Neural cell (in vitro differentiated cells): ENCODE measurements around the gene STAG2. TPM values are rescaled to one million over a fixed set of nuclear protein-coding genes. Genes with fewer than 3 reads are reported as not detected.

ENCODE experiments used
- H2AFZ ChIP-seq: fragments of 200-600, 300-800 bp; sonication (generic), shearing (Covaris generic); 2 replicates; pipeline ENCODE4 v1.6.0; 2014; ENCODE audit warnings: low read depth, mild to moderate bottlenecking, antibody characterized with exemption, low read length, moderate library complexity
- H3F3A ChIP-seq: fragments of 200-600 bp; shearing (Covaris generic); 2 replicates; pipeline ENCODE4 v1.6.1; 2016; ENCODE audit warnings: mild to moderate bottlenecking, moderate library complexity, mixed read lengths, antibody characterized with exemption, low read length; ENCODE audit not compliant: insufficient read depth, poor library complexity, severe bottlenecking
- H3K27ac ChIP-seq: fragments of 200-600, 300-800 bp; sonication (generic), shearing (Covaris generic); 2 replicates; pipeline ENCODE4 v1.5.1; 2014; ENCODE audit warnings: mild to moderate bottlenecking, low read length, moderate library complexity
- H3K27me3 ChIP-seq: fragments of 300-800, 200-600 bp; sonication (generic), shearing (Covaris generic); 2 replicates; pipeline ENCODE4 v1.6.0; 2014; ENCODE audit warnings: mild to moderate bottlenecking, low read depth, low read length, moderate library complexity; ENCODE audit not compliant: insufficient read depth
- H3K36me3 ChIP-seq: fragments of 300-800, 200-600 bp; sonication (generic), shearing (Covaris generic); 2 replicates; pipeline ENCODE4 v1.5.1; 2014; ENCODE audit warnings: mild to moderate bottlenecking, antibody characterized with exemption, low read length, moderate library complexity; ENCODE audit not compliant: insufficient read depth
- H3K4me2 ChIP-seq: fragments of 300-800, 200-600 bp; sonication (generic), shearing (Covaris generic); 2 replicates; pipeline ENCODE4 v1.6.0; 2014; ENCODE audit warnings: mild to moderate bottlenecking, low read length
- H3K4me3 ChIP-seq: fragments of 300-800, 200-600 bp; sonication (generic), shearing (Covaris generic); 2 replicates; pipeline ENCODE4 v1.5.1; 2014; ENCODE audit warnings: mild to moderate bottlenecking, low read length, moderate library complexity
- H3K79me2 ChIP-seq: fragments of 200-600 bp; shearing (Covaris generic); replicated peaks from 2 replicates; pipeline ENCODE4 v1.6.0; 2014; ENCODE audit warnings: mild to moderate bottlenecking, low read length, moderate library complexity; ENCODE audit not compliant: insufficient read depth
- H3K9ac ChIP-seq: fragments of 300-800, 200-600 bp; sonication (generic), shearing (Covaris generic); 2 replicates; pipeline ENCODE4 v1.6.1; 2016; ENCODE audit warnings: mild to moderate bottlenecking, low read length, mixed read lengths
- H3K9me2 ChIP-seq: fragments of 200-600 bp; shearing (Covaris generic); 2 replicates; pipeline ENCODE4 v1.6.1; 2016; ENCODE audit warnings: mild to moderate bottlenecking, low read length, mixed read lengths; ENCODE audit not compliant: insufficient read depth
- H3K9me3 ChIP-seq: fragments of 200-600, 300-800 bp; sonication (generic), shearing (Covaris generic); 2 replicates; pipeline ENCODE4 v1.6.1; 2016; ENCODE audit warnings: mild to moderate bottlenecking, mixed run types, low read length, moderate library complexity, mixed read lengths
- H4K20me1 ChIP-seq: fragments of 200-600 bp; shearing (Covaris generic); 2 replicates; pipeline ENCODE4 v1.6.1; 2016; ENCODE audit warnings: mild to moderate bottlenecking, mixed run types; ENCODE audit not compliant: insufficient read depth
- EP300 ChIP-seq: fragments of 450-650 bp; conservative IDR thresholded peaks from 2 replicates; pipeline ENCODE4 v1.6.1; 2014; ENCODE audit warnings: antibody characterized with exemption, mild to moderate bottlenecking, moderate library complexity; ENCODE audit not compliant: poor library complexity, severe bottlenecking
- EZH2 ChIP-seq: fragments of 200-600, 300-800 bp; shearing (Covaris generic), sonication (generic); IDR thresholded peaks from 2 replicates; pipeline ENCODE4 v1.6.1; 2014; ENCODE audit warnings: antibody characterized with exemption, low read length, borderline replicate concordance, mild to moderate bottlenecking; ENCODE audit not compliant: insufficient read depth, poor library complexity, severe bottlenecking
- MXI1 ChIP-seq: fragments of 450-650 bp; conservative IDR thresholded peaks from 2 replicates; pipeline ENCODE4 v1.6.1; 2014; ENCODE audit warnings: antibody characterized with exemption, mild to moderate bottlenecking; ENCODE audit not compliant: poor library complexity, severe bottlenecking
- POLR2AphosphoS5 ChIP-seq: IDR thresholded peaks from 2 replicates; pipeline ENCODE4 v1.6.1; 2012
- RAD21 ChIP-seq: fragments of 450-650 bp; conservative IDR thresholded peaks from 2 replicates; pipeline ENCODE4 v1.6.1; 2014; ENCODE audit warnings: antibody characterized with exemption, mild to moderate bottlenecking, moderate library complexity
- REST ChIP-seq: IDR thresholded peaks from 2 replicates; pipeline ENCODE4 v1.6.1; 2012; ENCODE audit warnings: borderline replicate concordance
- SMC3 ChIP-seq: fragments of 450-650 bp; conservative IDR thresholded peaks from 2 replicates; pipeline ENCODE4 v1.6.1; 2014; ENCODE audit warnings: antibody characterized with exemption, mild to moderate bottlenecking, moderate library complexity; ENCODE audit not compliant: poor library complexity
- TAF1 ChIP-seq: IDR thresholded peaks from 2 replicates; pipeline ENCODE4 v1.6.1; 2012; ENCODE audit warnings: low read depth
- polyA plus RNA-seq: library from polyadenylated mRNA; depleted of rRNA; stranded (reverse); fragments of >200 nt; gene quantifications from 2 replicates; pipeline ENCODE4 v1.2.3, GENCODE V29; 2014
- TF ChIP-seq, protein P1 (sequence below): fragments of 450-650 bp; IDR thresholded peaks from 2 replicates; pipeline ENCODE4 v1.5.1; 2014; ENCODE audit warnings: antibody characterized with exemption, mild to moderate bottlenecking, moderate library complexity; ENCODE audit not compliant: poor library complexity, severe bottlenecking

The STAG2 gene
- polyA plus RNA-seq, 1 donor from 2014 or later = 26.5 TPM

DNA sequence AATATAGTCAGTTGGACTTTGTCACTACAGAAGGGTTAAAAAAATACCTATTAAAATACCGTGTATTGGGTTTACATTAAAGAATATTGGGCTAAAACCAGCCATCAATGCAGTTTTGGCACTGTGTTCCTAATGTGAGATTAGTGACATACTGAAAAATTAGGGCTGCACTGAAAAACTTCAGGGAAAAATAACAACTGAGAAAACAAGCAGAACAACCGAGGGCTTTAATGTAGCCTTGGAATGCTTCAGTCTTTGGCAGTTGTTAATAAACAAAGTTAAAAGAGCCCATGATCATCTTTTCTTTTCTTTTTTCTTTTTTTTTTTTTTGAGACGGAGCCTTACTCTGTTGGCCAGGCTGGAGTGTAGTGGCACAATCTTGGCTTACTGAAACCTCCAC, 12.4 kb downstream of the STAG2 start:
- no peaks in the 10 kb centered on the region for H3K36me3 ChIP-seq
- H3K9me2 ChIP-seq = no peaks in the 10 kb centered on the region
- H3F3A ChIP-seq = no peaks in the 10 kb centered on the region
- H3K79me2 ChIP-seq = peaks cover 38% of the 10 kb centered on the region
- no peak overlapping the region for H3K4me3 ChIP-seq
- H4K20me1 ChIP-seq = no peaks in the 10 kb centered on the region
- H3K9me3 ChIP-seq = no peaks in the 10 kb centered on the region
- H3K27ac ChIP-seq = no peak overlapping the region
- H3K27me3 ChIP-seq = no peaks in the 10 kb centered on the region
- no peak overlapping the region for H3K9ac ChIP-seq
- no peak overlapping the region for H2AFZ ChIP-seq
- H3K4me2 ChIP-seq = no peak overlapping the region
- TF ChIP-seq SMC3 (no peak), EP300 (no peak), RAD21 (no peak), MXI1 (no peak), EZH2 (no peak), REST (no peak)
- TF ChIP-seq, protein P1, sequence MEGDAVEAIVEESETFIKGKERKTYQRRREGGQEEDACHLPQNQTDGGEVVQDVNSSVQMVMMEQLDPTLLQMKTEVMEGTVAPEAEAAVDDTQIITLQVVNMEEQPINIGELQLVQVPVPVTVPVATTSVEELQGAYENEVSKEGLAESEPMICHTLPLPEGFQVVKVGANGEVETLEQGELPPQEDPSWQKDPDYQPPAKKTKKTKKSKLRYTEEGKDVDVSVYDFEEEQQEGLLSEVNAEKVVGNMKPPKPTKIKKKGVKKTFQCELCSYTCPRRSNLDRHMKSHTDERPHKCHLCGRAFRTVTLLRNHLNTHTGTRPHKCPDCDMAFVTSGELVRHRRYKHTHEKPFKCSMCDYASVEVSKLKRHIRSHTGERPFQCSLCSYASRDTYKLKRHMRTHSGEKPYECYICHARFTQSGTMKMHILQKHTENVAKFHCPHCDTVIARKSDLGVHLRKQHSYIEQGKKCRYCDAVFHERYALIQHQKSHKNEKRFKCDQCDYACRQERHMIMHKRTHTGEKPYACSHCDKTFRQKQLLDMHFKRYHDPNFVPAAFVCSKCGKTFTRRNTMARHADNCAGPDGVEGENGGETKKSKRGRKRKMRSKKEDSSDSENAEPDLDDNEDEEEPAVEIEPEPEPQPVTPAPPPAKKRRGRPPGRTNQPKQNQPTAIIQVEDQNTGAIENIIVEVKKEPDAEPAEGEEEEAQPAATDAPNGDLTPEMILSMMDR = no peak

DNA sequence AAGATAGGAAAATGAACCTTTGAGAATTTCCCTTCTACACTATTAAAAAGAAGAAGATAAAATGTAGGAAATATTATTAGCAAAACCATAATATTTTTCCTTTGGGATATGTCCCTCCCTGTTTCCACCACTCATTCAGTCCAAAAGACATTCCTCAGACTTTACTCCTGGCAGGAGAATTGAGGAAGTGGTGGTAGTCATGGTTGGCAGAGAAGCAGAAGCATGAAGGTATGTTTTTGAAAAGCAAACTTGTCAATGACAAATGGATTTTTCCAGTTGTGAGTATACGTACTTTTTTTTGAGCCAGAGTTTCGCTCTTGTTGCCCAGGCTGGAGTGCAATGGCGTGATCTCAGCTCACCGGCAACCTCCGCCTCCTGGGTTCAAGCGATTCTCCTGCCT, 13.7 kb downstream of the STAG2 start:
- H3K9ac ChIP-seq = no peak overlapping the region
- no peaks in the 10 kb centered on the region for H4K20me1 ChIP-seq
- no peaks in the 10 kb centered on the region for H3K9me3 ChIP-seq
- no peak overlapping the region for H3K27ac ChIP-seq
- H3K4me2 ChIP-seq = no peak overlapping the region
- TF ChIP-seq, protein P1 = no peak
- TF ChIP-seq EZH2 (no peak), POLR2AphosphoS5 (no peak), RAD21 (no peak), TAF1 (no peak), SMC3 (no peak), MXI1 (no peak), EP300 (no peak), REST (no peak)
- H3K9me2 ChIP-seq = no peaks in the 10 kb centered on the region
- H3F3A ChIP-seq = no peaks in the 10 kb centered on the region
- no peak overlapping the region for H2AFZ ChIP-seq
- H3K36me3 ChIP-seq = no peaks in the 10 kb centered on the region
- no peak overlapping the region for H3K4me3 ChIP-seq
- no peaks in the 10 kb centered on the region for H3K27me3 ChIP-seq
- peaks cover 44% of the 10 kb centered on the region for H3K79me2 ChIP-seq
